NCI-H2196 (cell line): ENCODE data around the gene GNB4.

ENCODE experiments used
- DNase-seq: peaks from one replicate; lab custom pipeline; 2025; ENCODE audit not compliant: unreplicated experiment; lab: John Stamatoyannopoulos, UW

GNB4 gene

GRCh38 chr3:179438841-179439240 lies 12.4 kb downstream of the GNB4 start:
- DNase-seq: no peak

GRCh38 chr3:179436517-179436916 lies 14.8 kb downstream of the GNB4 start:
- DNase-seq: no peak

GRCh38 chr3:179432451-179432850 lies 18.8 kb downstream of the GNB4 start:
- DNase-seq: no peak

- DNase-seq: no peak
Observed at GRCh38 chr3:179432021-179432420, 19.2 kb downstream of the GNB4 start.

GRCh38 chr3:179430277-179430870 lies 20.9 kb downstream of the GNB4 start:
- no peak for DNase-seq

GRCh38 chr3:179428876-179429548 lies 22.3 kb downstream of the GNB4 start:
- DNase-seq: no peak

- DNase-seq: no peak
Observed at GRCh38 chr3:179425075-179425474, 26.2 kb downstream of the GNB4 start.

- peak; percentile 30 for DNase-seq
Observed at GRCh38 chr3:179421500-179421899, 29.8 kb downstream of the GNB4 start.

GRCh38 chr3:179418610-179419009 lies 32.7 kb downstream of the GNB4 start:
- no peak for DNase-seq

- no peak for DNase-seq
Observed at GRCh38 chr3:179416681-179417080, 34.6 kb downstream of the GNB4 start.

GRCh38 chr3:179415377-179415776 lies 35.9 kb downstream of the GNB4 start:
- no peak for DNase-seq

GRCh38 chr3:179414804-179415203 lies 36.5 kb downstream of the GNB4 start:
- DNase-seq: no peak

GRCh38 chr3:179410999-179411398 lies 40.3 kb downstream of the GNB4 start:
- no peak for DNase-seq

GRCh38 chr3:179410331-179410730 lies 40.9 kb downstream of the GNB4 start:
- no peak for DNase-seq

GRCh38 chr3:179404307-179404706 lies 47.0 kb downstream of the GNB4 start:
- DNase-seq: no peak

- DNase-seq: no peak
Observed at GRCh38 chr3:179402963-179403362, 48.3 kb downstream of the GNB4 start.

GRCh38 chr3:179401561-179401960 lies 49.7 kb downstream of the GNB4 start:
- DNase-seq: no peak

GRCh38 chr3:179398574-179399231 lies 52.6 kb downstream of the GNB4 start:
- DNase-seq: no peak

- no peak for DNase-seq
Observed at GRCh38 chr3:179391906-179392305, 59.4 kb downstream of the GNB4 start.

GRCh38 chr3:179376474-179376873 lies 74.8 kb downstream of the GNB4 start:
- no peak for DNase-seq

- DNase-seq: no peak
Observed at GRCh38 chr3:179375091-179375999, 75.9 kb downstream of the GNB4 start.
